GM23248 (cell line): ENCODE measurements around the gene GSG1L. TPM values are rescaled to one million over a fixed set of nuclear protein-coding genes. Genes with fewer than 3 reads are reported as not detected.

Source experiments
- DNase-seq: peaks from one replicate; pipeline ENCODE4 v3.0.0-alpha.2; 2015
- H2AFZ ChIP-seq: fragments of 200-600 bp; sonication (generic); 2 replicates; pipeline ENCODE4 v1.6.1; 2016; ENCODE audit warnings: antibody characterized with exemption
- H3F3A ChIP-seq: fragments of 200-600 bp; sonication (generic); 2 replicates; pipeline ENCODE4 v1.6.1; 2016; ENCODE audit warnings: mild to moderate bottlenecking, antibody characterized with exemption, mixed run types; ENCODE audit not compliant: insufficient read depth
- H3K27ac ChIP-seq: fragments of 200-600 bp; sonication (generic); 2 replicates; pipeline ENCODE4 v1.5.1; 2016; ENCODE audit warnings: mild to moderate bottlenecking
- H3K27me3 ChIP-seq: fragments of 200-600 bp; sonication (generic); replicated peaks from 2 replicates; pipeline ENCODE4 v1.6.1; 2016; ENCODE audit warnings: mild to moderate bottlenecking; ENCODE audit not compliant: insufficient read depth
- H3K36me3 ChIP-seq: fragments of 200-600 bp; sonication (generic); 2 replicates; pipeline ENCODE4 v1.6.1; 2016; ENCODE audit warnings: low read depth, mild to moderate bottlenecking
- H3K4me1 ChIP-seq: fragments of 200-600 bp; sonication (generic); 2 replicates; pipeline ENCODE4 v1.6.1; 2016; ENCODE audit warnings: mild to moderate bottlenecking; ENCODE audit not compliant: insufficient read depth
- H3K4me2 ChIP-seq: fragments of 200-600 bp; sonication (generic); one replicate; pipeline ENCODE4 v1.6.1; 2016; ENCODE audit warnings: mild to moderate bottlenecking; ENCODE audit not compliant: unreplicated experiment
- H3K4me3 ChIP-seq: fragments of 200-600 bp; sonication (generic); 2 replicates; pipeline ENCODE4 v1.5.1; 2016; ENCODE audit warnings: mild to moderate bottlenecking
- H3K79me2 ChIP-seq: fragments of 200-600 bp; sonication (generic); 2 replicates; pipeline ENCODE4 v1.6.1; 2016; ENCODE audit warnings: mild to moderate bottlenecking; ENCODE audit not compliant: insufficient read depth
- H3K9ac ChIP-seq: fragments of 200-600 bp; sonication (generic); 2 replicates; pipeline ENCODE4 v1.6.1; 2016; ENCODE audit warnings: mild to moderate bottlenecking
- H3K9me2 ChIP-seq: fragments of 200-600 bp; sonication (generic); 2 replicates; pipeline ENCODE4 v1.6.1; 2016; ENCODE audit warnings: mixed run types, mild to moderate bottlenecking, moderate library complexity; ENCODE audit not compliant: insufficient read depth
- H3K9me3 ChIP-seq: fragments of 200-600 bp; sonication (generic); one replicate; pipeline ENCODE4 v1.6.1; 2017; ENCODE audit warnings: low read depth
- H4K20me1 ChIP-seq: fragments of 200-600 bp; sonication (generic); 2 replicates; pipeline ENCODE4 v1.6.0; 2016; ENCODE audit not compliant: insufficient read depth
- EZH2 ChIP-seq: fragments of 200-600 bp; sonication (generic); IDR thresholded peaks from 2 replicates; pipeline ENCODE4 v1.6.1; 2018; ENCODE audit warnings: antibody characterized with exemption, mild to moderate bottlenecking; ENCODE audit not compliant: insufficient read depth, poor library complexity, severe bottlenecking
- EZH2phosphoT487 ChIP-seq: fragments of 200-600 bp; sonication (generic); IDR thresholded peaks from 2 replicates; pipeline ENCODE4 v1.6.1; 2018; ENCODE audit warnings: antibody characterized with exemption, moderate library complexity, mild to moderate bottlenecking, low read depth; ENCODE audit not compliant: insufficient read depth
- WGBS, 2 experiments: methylation state at CpG; one replicate each; pipeline ENCODE4 v1.1.6; 2015 to 2017; ENCODE audit warnings: low lambda C conversion rate in 2 of 2, low coverage in 1 of 2; ENCODE audit errors: missing lambda C conversion rate in 2 of 2; 5-methylcytosine and 5-hydroxymethylcytosine counted together
- in situ Hi-C: fragments of 300-500 bp; cut with MboI; formaldehyde crosslinking; loops from 2 replicates; pipeline ENCODE4 v1.15.0; 2020
- polyA plus RNA-seq: library from polyadenylated mRNA; unstranded; fragments of >200 nt; fragmentation: Nextera tagmentation; extraction: Ambion mirVana; gene quantifications from 2 replicates; pipeline ENCODE4 v1.2.1, GENCODE V29; 2016
- total RNA-seq: library from RNA; depleted of rRNA; stranded (reverse); fragments of >200 nt; shearing (Covaris generic); gene quantifications from 2 replicates; pipeline ENCODE4 v1.2.3, GENCODE V29; 2014

Gene GSG1L
- total and polyA plus RNA-seq, 2 experiments from 2014 or later, result not detected

DNA sequence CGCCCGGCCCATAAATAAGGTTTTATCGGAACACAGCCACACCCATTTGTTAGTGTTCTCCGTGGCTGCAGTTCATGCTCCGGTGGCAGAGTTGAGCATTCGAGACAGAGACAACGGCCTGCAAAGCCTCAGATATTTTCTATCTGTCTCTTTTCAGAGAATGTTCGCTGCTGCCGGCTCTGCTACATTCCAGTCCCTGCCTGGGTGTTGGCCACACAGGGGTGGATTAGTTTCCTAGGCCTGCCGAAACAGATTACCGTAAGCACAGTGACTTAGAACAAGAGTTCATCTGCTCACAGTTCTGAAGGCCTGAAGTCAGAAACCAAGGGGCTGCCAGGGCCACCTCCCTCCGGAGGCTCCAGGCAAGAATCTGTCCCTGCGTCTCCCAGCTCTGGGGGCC lies 19.1 kb upstream of the GSG1L start:
- DNase-seq, result peak; percentile 21
- Histone ChIP-seq H3K4me1 (no peaks in the 10 kb centered on the region), H3K27me3 (no peaks in the 10 kb centered on the region), H4K20me1 (no peaks in the 10 kb centered on the region), H3K4me3 (no peak overlapping the region), H3K9ac (no peak overlapping the region), H2AFZ (no peak overlapping the region), H3F3A (no peaks in the 10 kb centered on the region), H3K4me2 (no peak overlapping the region), H3K9me2 (no peaks in the 10 kb centered on the region), H3K36me3 (no peaks in the 10 kb centered on the region), H3K27ac (no peak overlapping the region), H3K79me2 (no peaks in the 10 kb centered on the region), H3K9me3 (no peaks in the 10 kb centered on the region)
- 35 to 38% methylated on average over 13 of the region's 13 CpGs for WGBS, 2 experiments
- in situ Hi-C loops, result no loop called here
- TF ChIP-seq EZH2, result no peak
- no peak for TF ChIP-seq EZH2phosphoT487

DNA sequence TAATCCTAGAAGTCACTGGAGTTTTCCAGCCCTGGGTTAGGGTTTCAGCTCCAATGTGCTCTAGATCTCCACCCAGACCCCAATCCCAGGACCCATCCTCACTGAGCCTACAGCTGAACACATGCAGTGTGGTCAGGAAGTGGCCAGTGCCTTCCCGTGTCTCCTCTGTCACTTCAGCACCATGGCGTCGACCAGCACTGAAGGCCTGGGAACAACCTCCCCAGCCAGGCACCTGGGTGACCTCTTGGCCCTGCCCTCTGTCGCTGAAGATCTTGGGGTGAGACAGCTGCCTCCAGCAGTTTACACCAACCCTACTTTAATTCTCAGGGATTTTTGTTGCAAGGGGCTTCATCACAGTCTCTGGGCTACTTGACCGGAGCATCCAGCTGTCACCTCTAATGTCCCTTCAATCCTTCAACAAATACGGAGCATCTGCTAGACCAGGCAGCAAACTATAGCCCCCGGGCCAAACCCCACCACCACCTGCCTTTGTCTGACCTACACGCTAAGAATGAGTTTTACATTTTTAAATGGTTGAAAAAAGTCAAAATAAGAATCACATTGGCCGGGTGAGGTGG lies 18.0 kb upstream of the GSG1L start:
- H3F3A ChIP-seq, result no peaks in the 10 kb centered on the region
- no peaks in the 10 kb centered on the region for H3K79me2 ChIP-seq
- H3K27ac ChIP-seq, result no peak overlapping the region
- H3K4me3 ChIP-seq, result no peak overlapping the region
- no peaks in the 10 kb centered on the region for H3K36me3 ChIP-seq
- no peak for DNase-seq
- no peak overlapping the region for H3K4me2 ChIP-seq
- H4K20me1 ChIP-seq, result no peaks in the 10 kb centered on the region
- WGBS, 2 experiments, result 85 to 87% methylated on average over 9 of the region's 9 CpGs
- H3K27me3 ChIP-seq, result no peaks in the 10 kb centered on the region
- no peaks in the 10 kb centered on the region for H3K4me1 ChIP-seq
- no peaks in the 10 kb centered on the region for H3K9me3 ChIP-seq
- H3K9ac ChIP-seq, result no peak overlapping the region
- in situ Hi-C loops, result no loop called here
- H2AFZ ChIP-seq, result no peak overlapping the region
- H3K9me2 ChIP-seq, result no peaks in the 10 kb centered on the region
- TF ChIP-seq EZH2phosphoT487 (no peak), EZH2 (no peak)

DNA sequence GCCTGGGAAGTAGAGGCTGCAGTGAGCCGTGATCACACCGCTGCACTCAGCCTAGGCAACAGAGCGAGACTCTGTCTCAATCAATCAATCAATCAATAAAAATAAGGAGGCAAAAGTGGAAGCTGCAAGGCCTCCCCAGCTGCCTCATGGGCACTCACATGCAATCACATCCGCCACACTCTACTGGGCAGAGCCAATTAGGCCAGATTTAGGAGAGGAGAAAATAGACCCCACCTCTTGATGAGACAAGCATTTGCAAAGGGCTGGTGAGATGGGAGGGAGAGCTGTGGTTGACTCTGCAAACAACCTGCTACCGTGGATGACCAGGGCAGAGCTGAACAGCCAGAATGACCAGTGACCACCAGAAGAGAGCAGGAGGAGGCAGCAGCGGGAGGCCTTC lies 14.7 kb upstream of the GSG1L start:
- Histone ChIP-seq H3F3A (no peaks in the 10 kb centered on the region), H3K79me2 (no peaks in the 10 kb centered on the region), H3K36me3 (no peaks in the 10 kb centered on the region), H2AFZ (no peak overlapping the region), H3K4me1 (no peaks in the 10 kb centered on the region), H3K9me2 (no peaks in the 10 kb centered on the region), H3K9me3 (no peaks in the 10 kb centered on the region), H3K27me3 (0 out of 2 replicates have a peak, but pooled peaks cover 3% of the 10 kb centered on the region), H4K20me1 (no peaks in the 10 kb centered on the region), H3K27ac (no peak overlapping the region), H3K4me3 (no peak overlapping the region), H3K4me2 (no peak overlapping the region), H3K9ac (no peak overlapping the region)
- WGBS, 2 experiments, result 76 to 83% methylated on average over 6 of the region's 6 CpGs
- in situ Hi-C loops, result no loop called here
- no peak for TF ChIP-seq EZH2phosphoT487
- TF ChIP-seq EZH2, result no peak
- DNase-seq, result no peak

DNA sequence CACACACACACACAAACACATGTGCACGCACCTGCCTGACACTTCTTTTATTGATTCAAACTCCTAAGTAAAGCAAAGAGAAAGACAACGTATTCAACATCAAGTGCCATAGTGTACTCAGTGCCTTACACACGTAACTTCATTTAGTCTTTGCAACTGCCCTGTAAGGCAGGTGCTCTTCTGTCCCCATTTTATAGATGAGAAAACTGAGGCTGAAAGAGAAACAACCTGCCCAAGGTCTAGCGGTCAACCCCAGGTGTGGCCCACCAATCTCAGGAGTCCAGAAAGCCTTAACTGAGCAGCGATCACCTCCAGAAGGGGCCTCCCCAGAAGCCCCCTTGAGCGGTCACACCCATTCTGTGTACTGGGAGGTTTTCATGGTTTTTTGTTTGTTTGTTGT lies 10.3 kb upstream of the GSG1L start:
- no peaks in the 10 kb centered on the region for H3K4me1 ChIP-seq
- no peak overlapping the region for H3K27ac ChIP-seq
- DNase-seq, result no peak
- no peak overlapping the region for H3K4me3 ChIP-seq
- no peaks in the 10 kb centered on the region for H3K9me3 ChIP-seq
- no peak overlapping the region for H3K9ac ChIP-seq
- H3K4me2 ChIP-seq, result no peak overlapping the region
- WGBS, 2 experiments, result 75 to 77% methylated on average over 6 of the region's 6 CpGs
- H2AFZ ChIP-seq, result no peak overlapping the region
- H3F3A ChIP-seq, result no peaks in the 10 kb centered on the region
- in situ Hi-C loops, result loop anchor here (25.0 kb wide), 2 partner anchors 287 to 437 kb away; no protein-coding TSS in a partner anchor
- peaks cover 24% of the 10 kb centered on the region for H3K27me3 ChIP-seq
- H3K9me2 ChIP-seq, result no peaks in the 10 kb centered on the region
- no peaks in the 10 kb centered on the region for H3K79me2 ChIP-seq
- no peak for TF ChIP-seq EZH2phosphoT487
- TF ChIP-seq EZH2, result no peak
- no peaks in the 10 kb centered on the region for H4K20me1 ChIP-seq
- H3K36me3 ChIP-seq, result no peaks in the 10 kb centered on the region
